Stimulated activated CD4-positive, alpha-beta T cell treated with anti-CD3 and anti-CD28 coated beads, Interleukin-12 subunit alpha, Interleukin-12 subunit beta, amount 100 ng/mL, for 4 hours (primary cell): ENCODE measurements around the gene PI4K2A.

Experiments used
- DNase-seq: peaks from one replicate; pipeline ENCODE4 v3.0.0-alpha.2; 2020

Gene PI4K2A

DNA sequence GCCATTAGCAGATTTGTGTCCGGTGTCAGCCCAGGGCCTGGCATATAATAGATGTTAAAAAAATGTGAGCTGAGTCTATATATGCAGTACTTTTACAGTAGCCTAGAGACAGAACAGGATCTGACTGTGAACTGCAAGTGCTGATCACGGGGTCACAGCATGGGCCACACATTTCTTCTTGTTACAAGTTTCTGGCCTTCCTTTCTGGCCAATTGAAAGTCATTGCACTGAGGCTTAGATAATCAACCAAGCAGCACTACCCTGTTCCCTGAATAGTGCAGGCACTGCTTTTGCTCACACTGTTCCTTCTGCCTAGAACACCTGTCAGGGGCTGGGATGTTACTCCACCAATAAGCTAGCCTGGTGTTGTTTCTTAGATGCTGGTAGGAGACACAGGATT, 67.7 kb downstream of the PI4K2A start:
- DNase-seq: no peak

DNA sequence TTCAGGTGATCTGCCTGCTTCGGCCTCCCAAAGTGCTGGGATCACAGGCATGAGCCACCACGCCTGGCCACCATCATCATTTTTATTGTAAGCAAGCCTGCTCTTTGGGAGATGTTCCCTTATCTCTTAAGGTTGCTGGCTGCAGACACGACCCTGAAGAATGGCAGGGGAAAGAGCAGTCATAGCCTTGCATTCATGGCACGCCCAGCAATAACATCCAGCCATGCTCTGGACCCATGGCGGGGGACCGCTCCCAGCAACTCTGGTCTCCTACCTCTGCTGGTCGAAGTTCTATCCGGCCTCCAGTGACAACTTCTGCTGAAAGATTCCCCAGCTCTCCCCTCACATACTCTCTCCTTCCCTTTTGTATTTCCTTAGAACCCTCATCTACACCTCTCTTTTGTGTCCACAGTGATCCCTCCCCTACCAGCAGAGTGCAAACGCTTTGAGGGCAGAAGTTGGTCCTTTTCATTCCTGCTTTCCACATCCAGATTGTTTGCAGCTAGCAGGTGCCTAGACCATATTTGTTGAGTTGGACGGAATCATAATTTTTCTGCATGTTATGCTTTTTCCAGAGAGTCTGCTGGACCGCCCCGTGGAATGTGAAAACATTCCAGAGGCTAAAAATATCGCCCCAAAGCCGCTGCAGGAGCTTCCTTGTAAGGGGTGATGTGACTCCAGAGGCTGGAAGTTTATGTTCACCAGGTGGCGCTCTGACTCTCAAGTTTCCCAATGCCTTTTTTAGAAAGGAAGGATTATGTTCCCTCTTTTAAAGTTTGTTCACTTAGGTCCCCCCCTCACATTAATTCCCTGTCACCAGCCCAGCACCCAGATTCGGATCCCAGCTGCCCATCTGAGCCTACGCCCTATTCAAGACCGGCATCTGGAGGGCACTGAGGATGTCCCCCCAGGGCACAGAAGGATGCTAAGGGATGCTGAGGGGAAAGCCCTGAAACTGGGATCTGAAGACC, 68.8 kb downstream of the PI4K2A start:
- peak; percentile 38 for DNase-seq

DNA sequence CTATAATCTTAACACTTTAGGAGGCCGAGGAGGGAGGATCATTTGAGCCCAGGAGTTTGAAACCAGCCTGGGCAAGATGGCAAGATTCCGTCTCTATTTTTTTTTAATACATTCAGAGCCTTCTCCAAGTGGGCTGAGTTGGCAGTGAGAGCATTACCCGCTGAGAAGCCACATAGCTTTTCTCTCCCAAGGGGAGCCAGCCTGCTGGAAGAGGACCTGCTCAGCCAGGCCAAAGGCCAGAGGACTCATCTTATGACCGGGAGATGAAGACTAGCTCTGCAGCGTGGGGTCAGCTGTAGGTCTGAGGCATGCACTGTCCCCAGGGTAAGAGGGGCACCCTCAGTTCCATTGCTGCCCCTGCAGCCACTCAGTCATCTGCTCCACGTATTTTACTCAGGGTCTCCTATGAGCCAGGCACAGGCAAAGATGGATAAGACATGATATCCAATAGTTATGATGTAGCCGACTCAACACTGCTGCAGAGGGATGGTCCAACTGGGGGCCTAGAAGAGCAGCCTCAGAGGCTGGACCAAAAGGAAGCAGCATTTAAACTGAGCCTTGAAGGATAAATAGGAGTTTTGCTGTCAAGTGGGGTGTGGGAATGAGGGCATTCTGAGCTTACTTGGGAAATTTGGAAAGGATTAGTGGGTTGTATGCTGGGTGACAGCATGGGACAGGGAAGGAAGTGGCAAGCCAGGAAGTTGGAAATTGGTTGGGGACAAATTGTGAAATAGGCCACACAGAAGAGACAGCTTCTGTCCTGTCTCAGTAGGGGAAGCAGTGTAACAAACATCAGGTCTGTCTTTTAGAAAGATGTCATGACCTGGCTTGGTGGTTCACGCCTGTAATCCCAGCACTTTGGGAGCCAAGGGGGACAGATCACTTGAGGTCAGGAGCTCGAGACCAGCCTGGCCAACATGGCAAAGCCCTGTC, 71.4 kb downstream of the PI4K2A start:
- no peak for DNase-seq

DNA sequence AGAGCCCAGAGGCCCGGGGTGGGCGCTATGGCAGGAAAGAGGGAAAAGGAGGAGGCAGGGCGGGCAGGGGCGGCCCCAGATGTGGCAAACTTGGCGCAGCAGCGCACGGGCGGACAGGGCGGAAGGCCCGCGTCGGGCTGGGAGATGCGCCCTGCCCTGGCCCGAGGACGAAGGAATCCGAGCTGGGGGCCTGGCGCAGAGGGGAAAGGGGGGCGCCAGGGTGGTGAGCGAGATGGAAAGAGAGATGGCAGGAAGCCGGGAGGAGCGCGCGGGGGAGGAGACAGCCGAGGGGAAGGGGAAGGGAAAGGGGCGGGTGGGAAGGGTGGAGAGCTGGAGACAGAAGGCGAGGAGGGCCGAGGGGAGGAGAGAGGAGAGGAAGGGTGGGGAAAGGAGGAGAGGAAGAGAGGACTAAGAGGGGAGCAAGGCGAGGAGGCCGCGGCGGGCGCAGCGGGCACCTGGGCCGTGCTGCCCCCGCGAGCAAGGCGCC, 72.9 kb downstream of the PI4K2A start, which contains the start of gene MARVELD1:
Gene MARVELD1, plus strand, starts transcription at position 392 of the 487 bp plus-strand sequence. CDS start 147 bp downstream, outside the sequence.
- DNase-seq: peak; percentile 19

DNA sequence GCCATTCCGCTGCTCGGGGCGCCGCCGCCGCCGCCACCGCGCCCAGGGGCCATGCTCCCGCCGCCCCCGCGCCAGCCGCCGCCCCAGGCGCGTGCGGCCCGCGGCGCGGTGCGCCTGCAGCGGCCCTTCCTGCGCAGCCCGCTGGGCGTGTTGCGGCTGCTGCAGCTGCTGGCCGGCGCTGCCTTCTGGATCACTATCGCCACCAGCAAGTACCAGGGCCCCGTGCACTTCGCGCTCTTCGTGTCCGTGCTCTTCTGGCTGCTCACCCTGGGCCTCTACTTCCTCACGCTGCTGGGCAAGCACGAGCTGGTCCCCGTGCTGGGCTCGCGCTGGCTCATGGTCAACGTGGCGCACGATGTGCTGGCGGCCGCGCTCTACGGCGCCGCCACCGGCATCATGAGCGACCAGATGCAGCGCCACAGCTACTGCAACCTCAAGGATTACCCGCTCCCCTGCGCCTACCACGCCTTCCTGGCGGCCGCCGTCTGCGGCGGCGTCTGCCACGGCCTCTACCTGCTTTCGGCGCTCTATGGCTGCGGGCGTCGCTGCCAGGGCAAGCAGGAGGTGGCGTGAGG, 73.4 kb downstream of the PI4K2A start:
- peak; percentile 45 for DNase-seq

DNA sequence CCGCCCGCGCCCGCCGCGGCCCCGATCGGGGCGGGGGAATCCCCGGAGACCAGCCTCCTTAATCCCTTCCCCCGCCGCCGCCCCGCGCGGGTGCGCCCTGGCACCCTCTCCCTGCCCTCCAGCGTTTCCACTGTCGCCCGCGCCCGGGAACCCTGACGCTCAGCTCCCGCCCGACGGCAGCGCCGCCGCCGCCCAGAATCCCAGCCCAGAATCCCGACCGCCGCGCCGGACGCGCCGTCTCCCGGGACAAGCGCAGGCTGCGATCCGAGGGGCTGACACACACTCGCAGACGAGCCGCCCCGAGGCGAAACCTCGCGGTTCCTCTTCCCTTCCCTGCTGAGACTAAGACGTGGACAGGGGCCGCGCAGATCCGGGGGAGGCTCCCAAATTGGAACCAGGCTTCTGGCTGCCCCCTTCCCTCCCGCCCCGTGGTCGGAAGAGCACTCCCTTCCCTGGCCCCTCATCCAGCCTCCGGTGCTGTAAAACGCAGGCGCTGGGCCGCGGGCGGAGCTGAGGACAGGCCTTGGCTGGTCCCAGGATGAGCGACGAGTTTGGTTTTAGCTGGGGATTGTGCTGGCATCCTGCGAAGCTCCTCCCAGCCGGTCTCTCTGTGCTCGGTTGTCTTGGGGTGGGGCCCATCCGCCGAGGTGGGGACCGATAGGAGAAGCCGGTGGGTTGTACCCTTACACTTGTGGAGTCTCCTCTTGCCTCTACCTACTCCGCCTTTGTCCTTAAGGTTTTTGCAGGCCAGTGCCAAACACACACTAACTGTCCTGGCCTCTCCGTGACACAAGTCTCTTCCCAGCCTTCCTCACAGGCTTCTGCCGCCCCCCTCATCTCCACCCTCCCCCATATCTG, 74.2 kb downstream of the PI4K2A start:
- DNase-seq: no peak

DNA sequence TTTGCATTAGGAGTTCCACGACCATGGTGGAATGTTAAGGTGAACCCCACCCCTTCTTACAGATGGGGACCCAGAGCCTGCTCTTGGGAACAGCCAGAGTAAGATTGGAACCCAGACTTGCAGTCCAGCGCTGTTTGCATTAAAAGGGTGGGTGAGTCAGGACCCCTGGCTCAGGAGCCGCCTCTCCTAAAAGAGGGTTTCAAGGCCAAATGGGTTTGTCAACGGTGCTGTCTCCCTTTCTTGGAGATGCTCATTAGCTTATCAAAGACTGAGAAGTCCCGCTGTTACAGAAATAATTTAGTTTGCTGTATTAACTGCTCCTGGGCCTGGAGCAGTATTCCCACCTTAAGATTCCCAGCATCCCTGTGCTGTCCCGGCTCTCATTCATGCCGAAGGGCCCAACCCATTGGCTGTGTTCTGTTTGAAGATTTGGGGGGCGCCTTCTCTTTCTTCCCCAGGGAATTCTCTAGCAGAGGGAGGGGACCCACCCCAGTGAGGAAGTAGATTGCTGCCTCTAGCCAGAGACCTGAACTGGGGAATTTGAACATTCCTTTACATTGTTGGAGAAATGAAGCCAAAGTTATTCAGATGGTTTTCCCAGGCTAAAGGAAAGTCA, 74.9 kb downstream of the PI4K2A start:
- DNase-seq: no peak

DNA sequence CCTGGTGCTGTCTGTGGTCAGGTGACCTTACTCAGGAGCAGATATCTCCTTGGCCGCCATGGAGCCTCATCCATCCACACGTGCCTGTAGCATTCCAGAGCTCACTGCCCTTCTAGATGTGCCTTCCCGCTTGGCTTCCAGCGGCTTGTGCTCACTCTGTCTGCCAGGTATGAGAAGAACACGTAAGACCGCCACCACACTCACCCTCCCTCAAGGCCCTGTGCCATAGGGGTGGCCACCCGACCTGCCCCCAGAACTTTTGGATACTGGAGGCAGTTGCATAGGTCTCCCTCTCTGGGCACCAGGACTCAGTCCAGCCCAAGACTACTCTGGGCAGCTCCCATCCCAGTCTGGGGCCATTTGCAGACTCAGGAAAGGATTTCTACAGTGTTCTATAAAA, 77.2 kb downstream of the PI4K2A start:
- DNase-seq: no peak

DNA sequence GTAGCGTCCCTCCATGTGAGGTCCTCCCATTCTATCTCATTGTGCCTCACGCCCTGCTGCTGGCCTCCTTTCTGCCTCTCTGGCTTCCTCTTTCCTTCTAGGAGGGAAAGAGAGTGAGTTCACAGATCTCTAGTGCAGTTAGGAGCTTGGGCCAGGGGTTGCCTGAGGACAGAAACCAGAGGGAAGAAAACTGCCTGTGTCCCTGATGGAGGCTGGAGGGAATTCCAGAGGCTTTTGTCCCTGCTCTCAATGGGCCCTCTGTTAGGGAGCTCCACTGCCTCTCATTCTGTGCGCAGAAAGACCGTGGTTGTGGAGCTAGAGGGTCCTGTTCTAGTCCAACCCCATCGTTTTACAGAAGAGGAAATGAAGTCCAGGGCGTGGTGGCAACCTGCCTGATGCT, 77.7 kb downstream of the PI4K2A start:
- no peak for DNase-seq

DNA sequence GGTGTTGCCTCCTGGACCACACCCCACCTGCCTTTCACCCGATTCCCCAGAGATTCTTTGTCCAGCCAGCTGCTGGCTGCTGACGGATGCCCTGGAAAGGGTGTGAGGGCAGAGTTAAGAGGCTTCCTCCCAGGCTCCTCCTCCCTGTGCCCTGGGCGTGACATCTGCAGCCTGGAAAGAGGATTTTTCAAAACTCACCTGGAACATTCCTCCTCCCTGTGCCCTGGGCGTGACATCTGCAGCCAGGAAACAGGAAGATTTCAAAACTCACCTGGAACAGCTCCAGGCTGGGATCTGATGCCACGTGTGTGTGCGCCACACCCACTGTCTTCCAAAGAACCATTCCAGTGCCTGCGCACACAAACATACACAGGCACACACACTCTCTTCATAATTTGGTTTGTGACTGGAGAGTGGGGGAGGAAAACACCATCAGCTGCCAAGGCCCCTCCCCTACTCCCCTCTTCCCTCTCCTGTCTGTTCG, 78.2 kb downstream of the PI4K2A start:
- no peak for DNase-seq

DNA sequence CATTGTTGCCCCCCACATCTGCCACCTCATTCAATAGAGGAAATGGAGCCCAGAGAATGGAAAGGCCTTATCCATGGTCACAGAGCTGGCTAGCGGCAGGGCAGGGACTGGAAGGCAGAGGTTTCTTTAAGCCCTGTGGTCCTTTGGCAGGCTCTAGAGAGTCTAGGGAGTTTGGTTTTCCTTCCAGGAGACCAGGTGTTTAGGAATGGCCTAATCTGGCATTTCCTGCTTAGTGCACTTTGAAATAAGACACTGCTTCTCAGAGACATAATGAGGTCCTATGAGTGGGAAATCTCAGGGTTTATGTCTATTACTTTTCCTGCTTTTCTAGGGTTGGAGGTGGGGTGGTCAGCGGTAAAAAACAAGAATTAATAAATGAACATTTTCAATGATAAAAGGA, 79.1 kb downstream of the PI4K2A start:
- DNase-seq: no peak

DNA sequence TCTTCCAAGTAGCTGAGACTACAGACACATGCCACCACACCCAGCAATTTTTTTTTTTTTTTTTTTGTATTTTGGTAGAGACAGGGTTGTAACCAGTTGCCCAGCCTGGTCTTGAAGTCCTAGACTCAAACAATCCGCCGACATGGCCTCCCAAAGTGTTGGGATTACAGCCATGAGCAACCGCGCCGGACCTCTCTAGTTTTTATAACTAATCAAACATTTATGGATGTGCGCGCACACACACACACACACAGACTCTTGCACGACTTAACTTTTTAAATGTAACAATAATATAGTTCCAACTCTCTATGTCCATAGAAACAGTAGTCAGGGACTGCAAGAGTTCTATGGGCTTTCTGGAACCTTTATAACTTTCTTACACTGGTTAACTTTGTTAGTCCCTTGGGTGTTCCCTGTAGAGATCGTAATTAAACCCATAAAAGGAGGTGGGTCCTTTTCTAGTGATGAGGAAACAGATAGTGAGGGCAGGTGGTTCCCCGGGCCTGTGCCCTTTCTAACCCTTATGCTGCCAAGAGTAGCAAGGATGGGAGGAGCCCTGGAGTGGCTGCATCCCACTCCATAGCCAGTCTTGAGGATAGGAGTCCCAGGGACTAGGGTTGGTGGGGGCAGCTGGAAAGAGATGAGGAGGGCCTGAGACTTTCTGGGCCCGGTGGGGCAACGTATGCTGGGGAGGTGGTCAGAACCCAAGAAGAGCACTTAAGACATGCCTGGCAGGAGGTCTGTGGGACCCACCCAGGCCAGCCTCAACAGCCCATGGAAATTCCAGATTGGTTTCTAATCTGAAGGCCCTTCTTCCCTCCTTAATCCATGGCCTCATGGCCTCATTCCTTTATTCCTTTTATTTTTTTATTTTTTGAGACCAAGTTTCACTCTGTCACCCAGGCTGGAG, 81.7 kb downstream of the PI4K2A start:
- no peak for DNase-seq

DNA sequence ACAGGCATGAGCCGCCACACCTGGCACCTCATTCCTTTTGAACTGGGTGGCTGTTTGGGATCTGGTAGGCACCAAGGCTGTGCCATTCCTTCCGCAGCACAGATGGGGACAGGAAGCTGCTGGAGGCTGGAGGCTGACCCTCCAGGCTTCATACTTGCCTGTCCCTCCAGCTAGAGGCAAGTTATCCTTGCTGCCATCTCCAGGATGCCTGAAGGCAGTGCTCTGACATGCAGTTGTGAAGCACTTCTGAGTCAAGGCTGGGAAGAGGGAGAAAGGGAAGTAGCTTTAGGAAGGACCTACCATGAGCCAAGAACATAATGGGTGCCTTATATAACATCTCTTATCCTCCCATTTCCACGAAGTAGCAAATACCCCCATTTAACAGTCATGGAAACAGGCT, 82.5 kb downstream of the PI4K2A start:
- DNase-seq: no peak

DNA sequence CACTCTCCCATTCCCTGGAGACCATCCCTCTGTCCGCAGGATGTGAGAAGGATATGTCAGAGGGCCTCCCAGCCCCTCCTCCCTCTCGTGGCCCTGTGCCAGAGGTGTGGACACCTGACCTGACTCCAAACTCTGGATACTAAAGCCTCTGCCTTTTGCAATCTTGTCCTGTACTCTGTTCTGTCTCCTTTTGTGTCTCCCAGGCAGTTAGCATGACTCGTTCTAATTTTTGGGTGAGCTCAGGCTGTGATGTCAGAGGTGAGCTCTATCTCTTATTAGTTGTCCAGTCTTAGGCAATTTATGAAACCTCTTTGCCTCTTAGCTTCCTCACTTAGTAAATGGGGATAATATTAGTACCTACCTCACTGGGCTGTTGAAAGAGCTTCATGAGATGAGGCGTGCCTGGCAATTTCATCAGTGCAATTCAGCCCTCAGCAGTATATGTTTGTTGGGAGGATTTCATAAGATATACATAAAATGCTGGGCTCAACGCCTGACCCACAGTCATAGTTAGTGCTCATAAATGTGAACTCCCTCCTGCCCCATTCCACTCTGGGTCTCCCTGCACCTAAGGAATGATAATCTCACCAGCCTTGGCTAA, 84.0 kb downstream of the PI4K2A start:
- DNase-seq: no peak
